ENCODE results near the gene SNAI3.

SNAI3 gene

DNA sequence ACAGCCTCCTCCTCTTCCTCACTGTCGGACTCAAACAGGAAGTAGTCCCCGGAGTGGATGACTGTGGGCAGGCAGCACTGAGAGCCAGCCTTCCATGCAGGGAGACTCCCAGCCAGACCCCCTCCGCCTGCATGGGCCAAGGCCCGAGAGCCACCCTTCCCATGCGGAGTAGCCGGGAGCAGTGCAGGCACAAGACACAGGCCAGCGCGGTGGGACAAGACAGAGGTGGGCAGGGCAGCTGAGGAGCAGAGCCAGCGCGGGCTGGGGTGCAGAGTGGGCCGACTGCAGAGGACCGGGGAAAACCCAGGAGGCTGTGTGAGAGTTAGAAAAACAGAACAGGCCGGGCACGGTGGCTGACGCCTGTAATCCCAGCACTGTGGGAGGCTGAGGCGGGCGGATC, 37.6 kb upstream of the SNAI3 start:
- no peaks in the 10 kb centered on the region for H3K36me3 Mint-ChIP-seq (ENCODE audit: low read depth)
- no peaks in the 10 kb centered on the region for H3K27me3 Mint-ChIP-seq (ENCODE audit: low read depth)
- no peak overlapping the region for H3K4me3 Mint-ChIP-seq
- H3K27ac Mint-ChIP-seq: no peak overlapping the region
- TF ChIP-seq, protein P1, sequence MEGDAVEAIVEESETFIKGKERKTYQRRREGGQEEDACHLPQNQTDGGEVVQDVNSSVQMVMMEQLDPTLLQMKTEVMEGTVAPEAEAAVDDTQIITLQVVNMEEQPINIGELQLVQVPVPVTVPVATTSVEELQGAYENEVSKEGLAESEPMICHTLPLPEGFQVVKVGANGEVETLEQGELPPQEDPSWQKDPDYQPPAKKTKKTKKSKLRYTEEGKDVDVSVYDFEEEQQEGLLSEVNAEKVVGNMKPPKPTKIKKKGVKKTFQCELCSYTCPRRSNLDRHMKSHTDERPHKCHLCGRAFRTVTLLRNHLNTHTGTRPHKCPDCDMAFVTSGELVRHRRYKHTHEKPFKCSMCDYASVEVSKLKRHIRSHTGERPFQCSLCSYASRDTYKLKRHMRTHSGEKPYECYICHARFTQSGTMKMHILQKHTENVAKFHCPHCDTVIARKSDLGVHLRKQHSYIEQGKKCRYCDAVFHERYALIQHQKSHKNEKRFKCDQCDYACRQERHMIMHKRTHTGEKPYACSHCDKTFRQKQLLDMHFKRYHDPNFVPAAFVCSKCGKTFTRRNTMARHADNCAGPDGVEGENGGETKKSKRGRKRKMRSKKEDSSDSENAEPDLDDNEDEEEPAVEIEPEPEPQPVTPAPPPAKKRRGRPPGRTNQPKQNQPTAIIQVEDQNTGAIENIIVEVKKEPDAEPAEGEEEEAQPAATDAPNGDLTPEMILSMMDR (IDR thresholded peaks at IDR 0.05; ENCODE audit: unreplicated experiment in 3 of 3): no peak
- H3K4me1 Mint-ChIP-seq: no peaks in the 10 kb centered on the region
- H3K9me3 Mint-ChIP-seq: no peaks in the 10 kb centered on the region

DNA sequence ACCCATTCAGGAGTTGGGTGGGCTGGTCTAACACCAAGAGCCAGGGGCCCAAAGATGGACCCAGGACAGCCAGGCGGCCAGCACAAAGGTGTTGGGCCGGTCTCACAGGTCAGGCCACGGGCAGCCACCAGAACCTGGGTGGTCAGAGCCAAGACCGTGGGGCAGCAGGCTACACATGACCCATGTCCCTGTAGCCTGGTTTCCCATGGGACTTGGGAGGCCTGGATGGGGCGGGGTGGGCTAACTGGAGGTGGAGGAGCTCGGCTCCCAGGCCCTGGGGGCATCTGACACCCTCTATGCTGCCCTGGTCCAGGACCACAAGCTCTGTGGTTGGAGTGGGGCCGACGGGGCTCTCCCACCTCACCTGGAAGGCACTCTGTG, 37.2 kb upstream of the SNAI3 start:
- no peak overlapping the region for H3K4me3 Mint-ChIP-seq
- H3K9me3 Mint-ChIP-seq: no peaks in the 10 kb centered on the region
- H3K4me1 Mint-ChIP-seq: no peaks in the 10 kb centered on the region
- TF ChIP-seq, protein P1 (IDR thresholded peaks at IDR 0.05; ENCODE audit: unreplicated experiment in 3 of 3): no peak
- no peak overlapping the region for H3K27ac Mint-ChIP-seq
- no peaks in the 10 kb centered on the region for H3K36me3 Mint-ChIP-seq (ENCODE audit: low read depth)
- H3K27me3 Mint-ChIP-seq (ENCODE audit: low read depth): no peaks in the 10 kb centered on the region

DNA sequence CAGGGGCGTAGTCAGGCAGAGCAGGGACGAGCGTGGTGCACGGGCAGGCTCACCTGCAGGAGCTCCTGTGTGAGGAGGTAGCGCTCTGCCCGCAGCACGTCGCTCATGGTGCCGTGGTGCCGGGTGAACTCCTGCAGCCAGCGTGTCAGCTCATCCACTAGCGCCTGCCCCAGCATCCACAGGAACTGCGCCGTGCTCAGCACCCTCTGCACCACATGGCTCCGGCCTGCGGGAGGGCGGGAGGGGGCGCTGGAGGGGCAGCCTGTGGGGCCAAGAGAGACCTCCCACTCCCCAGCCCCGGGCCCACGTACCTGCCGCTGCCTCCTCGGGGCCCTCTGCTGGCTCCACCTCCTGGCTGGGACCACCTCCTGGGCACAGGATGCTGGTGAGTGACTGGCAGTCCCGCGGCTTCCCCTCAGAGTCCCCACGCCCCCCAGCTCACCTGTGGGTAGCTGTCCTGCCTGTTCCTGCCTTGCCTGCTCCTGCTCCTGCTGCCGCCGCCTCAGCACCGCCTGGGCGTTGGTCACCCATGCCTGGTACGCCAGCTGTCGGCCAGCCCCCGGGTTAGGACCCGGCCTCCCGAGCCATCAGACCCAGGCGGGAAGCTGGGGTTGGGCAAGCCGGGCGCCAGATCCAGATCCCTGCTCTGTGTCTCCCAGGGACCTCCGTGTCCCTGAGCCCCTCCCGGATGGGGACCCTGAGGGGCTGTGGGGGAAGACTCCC, 36.6 kb upstream of the SNAI3 start:
- no peaks in the 10 kb centered on the region for H3K9me3 Mint-ChIP-seq
- TF ChIP-seq, protein P1 (IDR thresholded peaks at IDR 0.05; ENCODE audit: unreplicated experiment in 3 of 3): no peak
- no peak overlapping the region for H3K27ac Mint-ChIP-seq
- H3K4me3 Mint-ChIP-seq: no peak overlapping the region
- no peaks in the 10 kb centered on the region for H3K36me3 Mint-ChIP-seq (ENCODE audit: low read depth)
- no peaks in the 10 kb centered on the region for H3K4me1 Mint-ChIP-seq
- no peaks in the 10 kb centered on the region for H3K27me3 Mint-ChIP-seq (ENCODE audit: low read depth)

DNA sequence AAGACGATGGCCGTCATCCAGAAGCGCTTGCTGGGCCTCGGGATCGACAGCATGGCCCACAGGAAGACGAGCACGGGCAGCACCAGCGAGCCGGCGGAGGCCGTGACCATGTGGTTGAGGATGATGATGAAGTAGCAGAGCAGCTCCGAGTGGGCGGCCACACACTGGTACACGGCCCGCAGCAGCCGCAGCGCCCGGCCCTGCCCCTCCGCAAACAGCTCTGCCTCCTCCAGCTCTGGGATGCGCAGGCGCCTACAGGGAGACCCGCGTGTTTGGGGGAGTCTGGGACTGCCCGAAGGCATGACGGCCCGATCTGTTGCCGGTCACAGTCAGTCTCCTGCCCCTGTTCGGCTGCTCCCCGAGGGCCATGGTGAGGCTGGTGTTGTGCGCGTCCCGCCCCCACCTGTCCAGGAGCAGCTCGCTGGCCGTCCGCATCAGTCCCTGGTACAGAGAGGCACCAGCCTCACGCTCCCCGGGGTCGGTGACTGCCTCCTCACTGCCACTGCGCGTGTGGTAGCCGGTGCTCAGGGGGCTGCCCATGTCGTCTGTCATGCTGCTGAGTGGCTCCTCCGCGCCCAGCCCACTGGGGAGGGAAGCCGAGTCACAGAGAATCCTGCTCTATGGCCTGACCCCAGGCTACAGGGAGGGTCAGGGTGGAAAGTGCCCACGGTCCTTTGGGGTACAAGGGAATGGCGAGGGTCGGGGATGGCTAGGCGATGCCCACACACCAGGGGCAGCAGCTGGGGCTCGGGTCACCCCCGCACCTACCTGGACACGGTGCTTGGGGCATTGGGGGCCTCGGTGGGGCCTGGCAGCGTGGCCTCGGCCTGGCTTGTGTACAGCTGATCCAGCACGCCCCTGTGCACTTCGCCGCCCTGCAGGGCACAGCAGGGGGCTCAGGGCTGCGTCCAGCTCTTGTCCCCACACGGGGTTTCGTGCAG, 35.8 kb upstream of the SNAI3 start:
- H3K27ac Mint-ChIP-seq: no peak overlapping the region
- peaks cover 3% of the 10 kb centered on the region for H3K36me3 Mint-ChIP-seq (ENCODE audit: low read depth)
- TF ChIP-seq, protein P1 (IDR thresholded peaks at IDR 0.05; ENCODE audit: unreplicated experiment in 3 of 3): no peak
- no peak overlapping the region for H3K4me3 Mint-ChIP-seq
- no peaks in the 10 kb centered on the region for H3K4me1 Mint-ChIP-seq
- H3K27me3 Mint-ChIP-seq (ENCODE audit: low read depth): no peaks in the 10 kb centered on the region
- no peaks in the 10 kb centered on the region for H3K9me3 Mint-ChIP-seq

DNA sequence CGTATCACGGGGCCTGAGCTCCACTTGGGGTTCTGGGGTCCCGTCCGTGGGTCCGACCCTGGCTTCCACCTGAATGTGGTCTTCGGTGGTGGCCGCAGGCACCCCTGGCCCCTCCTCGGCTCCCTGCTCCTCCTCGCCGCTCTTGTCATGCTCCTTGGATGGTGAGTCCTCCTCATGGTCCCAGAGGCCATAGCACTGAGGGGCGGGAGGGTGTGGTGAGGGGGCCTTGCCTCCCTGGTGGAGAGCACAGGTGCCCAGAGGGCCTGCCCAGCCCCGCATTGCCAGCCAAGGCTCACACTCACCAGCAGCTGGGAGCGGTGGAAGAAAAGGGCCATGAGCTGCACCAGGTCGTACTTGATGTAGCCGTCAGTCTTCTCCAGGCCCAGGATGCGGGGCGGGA, 34.9 kb upstream of the SNAI3 start:
- peaks cover 5% of the 10 kb centered on the region for H3K36me3 Mint-ChIP-seq (ENCODE audit: low read depth)
- H3K4me1 Mint-ChIP-seq: no peaks in the 10 kb centered on the region
- no peak overlapping the region for H3K4me3 Mint-ChIP-seq
- no peak overlapping the region for H3K27ac Mint-ChIP-seq
- no peaks in the 10 kb centered on the region for H3K27me3 Mint-ChIP-seq (ENCODE audit: low read depth)
- TF ChIP-seq, protein P1 (IDR thresholded peaks at IDR 0.05; ENCODE audit: unreplicated experiment in 3 of 3): no peak
- no peaks in the 10 kb centered on the region for H3K9me3 Mint-ChIP-seq
